Activated CD4-positive, alpha-beta T cell treated with anti-CD3 and anti-CD28 coated beads, Interleukin-2, Interleukin-4, amounts not matched to agents 100 ng/mL and 50 ng/mL, durations not matched to agents 16 hours and 8 hours (primary cell): Measurements from ENCODE around the gene SMIM9.
A peak's percentile ranks its signal among the peaks of the same experiment; 100 is the strongest.

Experiments
- DNase-seq: peaks from one replicate; pipeline ENCODE4 v3.0.0-alpha.2; 2020; ENCODE audit warnings: low spot score

Gene SMIM9

GRCh38 chrX:154815274-154815818 lies 19.1 kb downstream of the SMIM9 start:
- DNase-seq: no peak

GRCh38 chrX:154813801-154814200 lies 20.7 kb downstream of the SMIM9 start:
- no peak for DNase-seq

- no peak for DNase-seq
These were observed 21.9 kb downstream of the SMIM9 start for GRCh38 chrX:154812341-154813101.

GRCh38 chrX:154809939-154810665 lies 24.4 kb downstream of the SMIM9 start:
- DNase-seq: no peak

GRCh38 chrX:154806837-154807501 lies 27.5 kb downstream of the SMIM9 start:
- DNase-seq: no peak

GRCh38 chrX:154805696-154806091 lies 28.8 kb downstream of the SMIM9 start:
- no peak for DNase-seq

GRCh38 chrX:154804957-154805695 lies 29.3 kb downstream of the SMIM9 start, which contains the start of gene MPP1:
Gene MPP1, minus strand, starts transcription at chrX:154805485. Its CDS starts 112 bp downstream, at chrX:154805373.
- DNase-seq: peak; percentile 72

- no peak for DNase-seq
These were observed 30.1 kb downstream of the SMIM9 start for GRCh38 chrX:154804261-154804956.

- DNase-seq: no peak
These were observed 31.5 kb downstream of the SMIM9 start for GRCh38 chrX:154802947-154803346.

GRCh38 chrX:154800478-154801210 lies 33.8 kb downstream of the SMIM9 start:
- DNase-seq: no peak

- DNase-seq: no peak
These were observed 34.7 kb downstream of the SMIM9 start for GRCh38 chrX:154799556-154800348.

GRCh38 chrX:154797006-154797405 lies 37.5 kb downstream of the SMIM9 start:
- no peak for DNase-seq

- no peak for DNase-seq
These were observed 39.4 kb downstream of the SMIM9 start for GRCh38 chrX:154795016-154795415.

GRCh38 chrX:154793084-154793795 lies 41.2 kb downstream of the SMIM9 start:
- DNase-seq: no peak

GRCh38 chrX:154791939-154792338 lies 42.5 kb downstream of the SMIM9 start:
- DNase-seq: no peak

GRCh38 chrX:154791467-154791866 lies 43.0 kb downstream of the SMIM9 start:
- DNase-seq: no peak

GRCh38 chrX:154785716-154786115 lies 48.7 kb downstream of the SMIM9 start:
- DNase-seq: no peak

GRCh38 chrX:154784149-154784995 lies 50.1 kb downstream of the SMIM9 start:
- DNase-seq: no peak
